Spleen (tissue), 11 donors: Measurements from ENCODE around the gene ARHGAP6. TPM values are rescaled to one million over a fixed set of nuclear protein-coding genes. Genes with fewer than 3 reads are reported as not detected.

Source experiments
- DNase-seq: peaks from one replicate; pipeline ENCODE4 v3.0.0-alpha.2; 2020
- H3K27ac ChIP-seq, 8 donors: fragments of 200-600 bp; sonication (generic) in 7 of 8; 1 replicate in 4 of 8; 2 replicates in 4 of 8; pipeline versions ENCODE4 v1.5.0 to v1.8.0; 2016 to 2021; ENCODE audit warnings: inconsistent platforms in 4 of 8, mild to moderate bottlenecking in 4 of 8, moderate library complexity in 1 of 8
- H3K27me3 ChIP-seq, 7 donors: fragments of 200-600 bp; sonication (generic) in 6 of 7; replicated peaks in 1 of 7; 1 replicate in 4 of 7; 2 replicates in 3 of 7; pipeline versions ENCODE4 v1.5.0 to v1.8.0; 2016 to 2021; ENCODE audit warnings: inconsistent platforms in 3 of 7, mild to moderate bottlenecking in 1 of 7
- H3K36me3 ChIP-seq, 6 donors: fragments of 200-600 bp; sonication (generic) in 5 of 6; 1 replicate in 4 of 6; 2 replicates in 2 of 6; pipeline versions ENCODE4 v1.5.0 to v1.8.0; 2016 to 2021; ENCODE audit warnings: inconsistent platforms in 2 of 6
- H3K4me1 ChIP-seq, 6 donors: fragments of 200-600 bp; sonication (generic) in 5 of 6; 1 replicate in 3 of 6; 2 replicates in 3 of 6; pipeline versions ENCODE4 v1.5.0 to v1.8.0; 2016 to 2021; ENCODE audit warnings: inconsistent platforms in 3 of 6
- H3K4me3 ChIP-seq, 8 donors: fragments of 200-600 bp; sonication (generic) in 7 of 8; 1 replicate in 4 of 8; 2 replicates in 4 of 8; pipeline versions ENCODE4 v1.5.0 to v1.8.0; 2016 to 2021; ENCODE audit warnings: inconsistent platforms in 4 of 8, mild to moderate bottlenecking in 4 of 8, moderate library complexity in 2 of 8
- H3K9me3 ChIP-seq, 8 donors: fragments of 200-600 bp; sonication (generic) in 7 of 8; 1 replicate in 4 of 8; 2 replicates in 4 of 8; pipeline versions ENCODE4 v1.5.0 to v1.8.0; 2016 to 2021; ENCODE audit warnings: inconsistent platforms in 4 of 8
- CTCF ChIP-seq, 11 experiments: fragments of 200-600 bp in 7 of 11; fragments of 450-650 bp in 4 of 11; sonication (generic) in 4 of 11; IDR thresholded peaks in 8 of 11; conservative IDR thresholded peaks in 3 of 11; 1 replicate in 7 of 11; 2 replicates in 4 of 11; pipeline versions ENCODE4 v1.4.0 to v1.8.0; 2016 to 2021; ENCODE audit warnings: antibody characterized with exemption in 11 of 11, inconsistent platforms in 4 of 11, mild to moderate bottlenecking in 1 of 11
- POLR2A ChIP-seq, 3 donors: fragments of 450-650 bp; IDR thresholded peaks; one replicate each; pipeline ENCODE4 v1.5.1; 2017; ENCODE audit warnings: antibody characterized with exemption in 3 of 3, mild to moderate bottlenecking in 1 of 3
- POLR2AphosphoS5 ChIP-seq, 3 donors: sonication (generic); formaldehyde crosslinking; IDR thresholded peaks; one replicate each; pipeline ENCODE4 v1.5.1; 2017; ENCODE audit warnings: antibody characterized with exemption in 3 of 3
- WGBS, 5 donors: extraction: QIAGEN DNeasy Blood & Tissue Kit in 3 of 5; methylation state at CpG; one replicate each; pipeline versions ENCODE4 v1.1.5 to v1.1.7; 2013 to 2018; 5-methylcytosine and 5-hydroxymethylcytosine counted together
- intact Hi-C: fragments of 100-400 bp; cut with DNase I; formaldehyde crosslinking; loops from one replicate; pipeline ENCODE4 v1.15.0; 2023; ENCODE audit warnings: low total_unique reads
- polyA plus RNA-seq, 3 donors: library from polyadenylated mRNA; stranded (reverse); fragments of 200-250 nt; gene quantifications; one replicate each; pipeline ENCODE4 v1.2.1, GENCODE V29; 2013
- total RNA-seq, 7 donors: library from RNA; depleted of rRNA in 3 of 7; stranded (reverse); fragments of >200 nt in 3 of 7; fragmentation: NEBNext Ultra II Directional in 4 of 7; extraction: Animal tissue kit (Norgen Biotek cat#: 25700) in 4 of 7; gene quantifications; one replicate each; pipeline versions ENCODE4 v1.1.0 to v1.2.1, GENCODE V29; 2016 to 2021
- donor health status: healthy with polysubstance abuse.
- donor health status: DM: no; HTN: no; CAD: no; lungs with moderate emphysema.
- donor health status: DM: no; HTN: no; CAD: no.
- donor health status: Bipolar disorder and iron deficiency.
- donor health status: healthy.
- donor health status: DM: no; HTN: no; CAD: no.
- donor health status: DM: yes; HTN: yes; CAD: no.

Gene ARHGAP6
- total and polyA plus RNA-seq, 10 donors = 2.0 to 20.8 (median 12.7) TPM

DNA sequence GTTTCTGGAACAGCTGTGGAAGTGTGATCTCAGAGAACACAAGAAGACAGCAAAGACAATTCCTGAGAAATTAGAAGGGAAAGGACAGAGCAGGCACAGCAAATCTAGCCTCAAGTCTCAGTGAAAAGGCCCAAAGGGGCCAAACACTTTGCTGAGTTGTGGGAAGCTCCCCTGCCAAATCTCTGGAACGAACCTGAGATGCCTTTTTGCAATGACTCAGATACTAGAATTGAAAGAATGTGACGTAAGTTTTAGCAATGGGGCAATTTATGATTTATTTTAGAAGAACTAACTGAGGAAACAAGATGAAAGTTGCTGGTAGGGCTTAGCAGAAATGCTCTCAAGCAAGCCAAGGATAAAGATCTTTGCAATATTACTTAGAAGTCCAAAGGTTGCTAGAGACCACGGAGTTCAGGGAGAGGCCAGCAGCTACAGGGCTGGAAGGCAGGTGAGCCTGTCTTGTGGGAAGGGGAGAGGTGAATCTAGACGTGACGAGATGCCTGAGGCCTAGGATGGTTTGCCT is 279.7 kb downstream of the ARHGAP6 start:
- H3K27ac ChIP-seq = no peak overlapping the region
- TF ChIP-seq POLR2AphosphoS5 (IDR thresholded peaks at IDR 0.05) (no peak), CTCF (IDR thresholded peaks at IDR 0.05 in 8 of 11, conservative IDR thresholded peaks at IDR 0.05 in 3 of 11) (no peak), POLR2A (IDR thresholded peaks at IDR 0.05) (no peak)
- H3K4me1 ChIP-seq = no peaks in the 10 kb centered on the region
- H3K9me3 ChIP-seq = no peaks in the 10 kb centered on the region
- no peaks in the 10 kb centered on the region for H3K27me3 ChIP-seq
- H3K36me3 ChIP-seq = no peaks in the 10 kb centered on the region
- intact Hi-C loops = no loop called here
- H3K4me3 ChIP-seq = no peak overlapping the region
- no peak for DNase-seq
- WGBS, 5 donors = 53 to 91% (median 71%) methylated on average over 5 of the region's 5 CpGs

GRCh38 chrX:11382930-11383329 is 282.8 kb downstream of the ARHGAP6 start:
- Histone ChIP-seq H3K27ac (no peak overlapping the region), H3K9me3 (no peaks in the 10 kb centered on the region), H3K27me3 (no peaks in the 10 kb centered on the region), H3K4me3 (no peak overlapping the region), H3K4me1 (no peaks in the 10 kb centered on the region), H3K36me3 (no peaks in the 10 kb centered on the region)
- intact Hi-C loops = no loop called here
- TF ChIP-seq POLR2AphosphoS5 (IDR thresholded peaks at IDR 0.05) (no peak), CTCF (IDR thresholded peaks at IDR 0.05 in 8 of 11, conservative IDR thresholded peaks at IDR 0.05 in 3 of 11) (no peak), POLR2A (IDR thresholded peaks at IDR 0.05) (no peak)
- 59 to 84% (median 78%) methylated on average over 4 of the region's 4 CpGs for WGBS, 5 donors
- DNase-seq = no peak

- Histone ChIP-seq H3K4me1 (no peaks in the 10 kb centered on the region), H3K27me3 (no peaks in the 10 kb centered on the region), H3K4me3 (no peak overlapping the region), H3K36me3 (no peaks in the 10 kb centered on the region), H3K27ac (no peak overlapping the region), H3K9me3 (no peaks in the 10 kb centered on the region)
- TF ChIP-seq CTCF (IDR thresholded peaks at IDR 0.05 in 8 of 11, conservative IDR thresholded peaks at IDR 0.05 in 3 of 11) (peak in 9 of 11 experiments; percentile 39 to 62 (median 50)), POLR2A (IDR thresholded peaks at IDR 0.05) (no peak)
- intact Hi-C loops = no loop called here
- WGBS, 5 donors = 3 to 10% (median 4%) methylated on average over 6 of the region's 6 CpGs
- DNase-seq = no peak
These were observed 284.3 kb downstream of the ARHGAP6 start for GRCh38 chrX:11381464-11381863.

DNA sequence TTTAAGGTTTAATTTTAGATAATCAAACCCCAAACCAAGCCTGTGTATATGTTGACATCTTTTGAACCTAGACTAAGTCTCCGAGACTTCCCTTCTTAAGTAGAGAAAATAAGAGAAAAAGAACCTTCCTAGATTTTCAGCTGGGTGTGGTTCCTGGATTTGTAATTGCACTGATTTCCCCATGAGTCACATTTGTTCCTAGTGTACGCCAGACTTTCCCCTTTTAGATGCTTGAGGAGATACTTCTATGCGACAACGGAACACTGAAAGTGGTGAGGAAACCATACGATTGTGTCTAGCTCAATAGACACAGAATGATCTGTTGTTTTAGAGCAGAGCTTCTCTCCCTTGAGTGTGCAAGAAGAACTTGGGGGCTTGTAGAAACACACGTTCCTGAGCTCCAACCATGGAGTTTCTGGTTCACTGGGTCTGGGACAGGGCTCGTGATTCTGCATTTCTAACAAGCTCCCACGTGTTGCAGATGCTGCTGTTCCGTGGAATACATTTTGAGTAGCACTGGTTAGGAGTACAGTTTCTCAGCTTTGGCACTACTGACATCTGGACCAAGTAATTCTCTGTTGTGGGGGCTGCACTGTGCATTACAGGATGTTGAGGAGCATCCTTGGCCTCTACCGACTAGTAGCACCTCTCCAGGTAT is 285.4 kb downstream of the ARHGAP6 start:
- intact Hi-C loops = no loop called here
- H3K9me3 ChIP-seq = no peaks in the 10 kb centered on the region
- TF ChIP-seq POLR2AphosphoS5 (IDR thresholded peaks at IDR 0.05) = no peak
- no peak for TF ChIP-seq CTCF (IDR thresholded peaks at IDR 0.05 in 8 of 11, conservative IDR thresholded peaks at IDR 0.05 in 3 of 11)
- no peak for TF ChIP-seq POLR2A (IDR thresholded peaks at IDR 0.05)
- H3K27me3 ChIP-seq = no peaks in the 10 kb centered on the region
- DNase-seq = no peak
- 68 to 90% (median 75%) methylated on average over 7 to 10 of the region's 10 CpGs for WGBS, 5 donors
- no peaks in the 10 kb centered on the region for H3K4me1 ChIP-seq
- H3K4me3 ChIP-seq = no peak overlapping the region
- no peaks in the 10 kb centered on the region for H3K36me3 ChIP-seq
- no peak overlapping the region for H3K27ac ChIP-seq
